RWPE1 (cell line): ENCODE data around the gene SLC25A43.
"Not testable (repeated sequence)": the region's sequence is repeated elsewhere in the genome, so short reads cannot be mapped to it uniquely, and the experiment has no call there.

Experiments used
- CTCF ChIA-PET: fragments of 350-600 bp; sonication (Branson Sonifier 250); formaldehyde crosslinking; extraction: SDS; loops from one replicate; lab custom pipeline; 2021; lab: Yijun Ruan, JAX
- POLR2A ChIA-PET: fragments of 400-600 bp; formaldehyde crosslinking; extraction: SDS; loops from one replicate; lab custom pipeline; 2020; ENCODE audit warnings: antibody characterized with exemption; ENCODE audit not compliant: low non-redundant PET; lab: Yijun Ruan, JAX
- DNase-seq: peaks from one replicate; pipeline ENCODE4 v3.0.0; 2012; ENCODE audit warnings: low spot score
- H3K27ac ChIP-seq: fragments of 450-650 bp; 2 replicates; pipeline ENCODE4 v1.5.1; 2017
- TF ChIP-seq, protein P1 (sequence below): fragments of 450-650 bp; conservative IDR thresholded peaks from 2 replicates; pipeline ENCODE4 v1.5.1; 2017; ENCODE audit warnings: low read depth, mild to moderate bottlenecking

The SLC25A43 gene

GRCh38 chrX:119398974-119399771 lies at the start of gene SLC25A43:
SLC25A43 (plus strand) TSS chrX:119399336; CDS start chrX:119399404, 68 bp downstream.
- TF ChIP-seq, protein P1, sequence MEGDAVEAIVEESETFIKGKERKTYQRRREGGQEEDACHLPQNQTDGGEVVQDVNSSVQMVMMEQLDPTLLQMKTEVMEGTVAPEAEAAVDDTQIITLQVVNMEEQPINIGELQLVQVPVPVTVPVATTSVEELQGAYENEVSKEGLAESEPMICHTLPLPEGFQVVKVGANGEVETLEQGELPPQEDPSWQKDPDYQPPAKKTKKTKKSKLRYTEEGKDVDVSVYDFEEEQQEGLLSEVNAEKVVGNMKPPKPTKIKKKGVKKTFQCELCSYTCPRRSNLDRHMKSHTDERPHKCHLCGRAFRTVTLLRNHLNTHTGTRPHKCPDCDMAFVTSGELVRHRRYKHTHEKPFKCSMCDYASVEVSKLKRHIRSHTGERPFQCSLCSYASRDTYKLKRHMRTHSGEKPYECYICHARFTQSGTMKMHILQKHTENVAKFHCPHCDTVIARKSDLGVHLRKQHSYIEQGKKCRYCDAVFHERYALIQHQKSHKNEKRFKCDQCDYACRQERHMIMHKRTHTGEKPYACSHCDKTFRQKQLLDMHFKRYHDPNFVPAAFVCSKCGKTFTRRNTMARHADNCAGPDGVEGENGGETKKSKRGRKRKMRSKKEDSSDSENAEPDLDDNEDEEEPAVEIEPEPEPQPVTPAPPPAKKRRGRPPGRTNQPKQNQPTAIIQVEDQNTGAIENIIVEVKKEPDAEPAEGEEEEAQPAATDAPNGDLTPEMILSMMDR = no peak
- ChIA-PET CTCF (no interaction called here), POLR2A (no interaction called here)
- peak; percentile 51 for DNase-seq
- H3K27ac ChIP-seq = peak within 1 kb of the TSS; percentile 80

GRCh38 chrX:119359618-119360382 lies 39.3 kb upstream of the SLC25A43 start:
- TF ChIP-seq, protein P1 = no peak
- no peak for DNase-seq
- ChIA-PET CTCF (interaction anchor here (0.5 kb wide), 1 partner anchor 85 kb away, joined by 3 read pairs; no protein-coding TSS in a partner anchor), POLR2A (no interaction called here)
- no peak overlapping the region for H3K27ac ChIP-seq

DNA sequence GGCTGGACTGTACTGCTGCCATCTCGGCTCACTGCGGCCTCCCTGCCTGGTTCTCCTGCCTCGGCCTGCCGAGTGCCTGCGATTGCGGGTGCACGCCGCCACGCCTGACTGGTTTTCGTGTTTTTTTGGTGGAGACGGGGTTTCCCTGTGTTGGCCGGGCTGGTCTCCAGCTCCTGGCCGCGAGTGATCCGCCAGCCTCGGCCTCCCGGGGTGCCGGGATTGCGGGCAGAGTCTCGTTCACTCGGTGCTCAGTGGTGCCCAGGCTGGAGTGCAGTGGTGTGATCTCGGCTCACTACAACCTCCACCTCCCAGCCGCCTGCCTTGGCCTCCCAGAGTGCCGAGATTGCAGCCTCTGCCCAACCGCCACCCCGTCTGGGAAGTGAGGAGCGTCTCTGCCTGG lies 37.7 kb upstream of the SLC25A43 start:
- CTCF ChIA-PET, DNase-seq, H3K27ac ChIP-seq, POLR2A ChIA-PET: not testable (repeated sequence)

- POLR2A ChIA-PET, DNase-seq, H3K27ac ChIP-seq, CTCF ChIA-PET: not testable (repeated sequence)
These were observed 37.1 kb upstream of the SLC25A43 start for GRCh38 chrX:119362074-119362473.

GRCh38 chrX:119363391-119363790 lies 35.7 kb upstream of the SLC25A43 start:
- TF ChIP-seq, protein P1 = no peak
- CTCF ChIA-PET = no interaction called here
- no peak for DNase-seq
- POLR2A ChIA-PET = no interaction called here
- no peak overlapping the region for H3K27ac ChIP-seq

DNA sequence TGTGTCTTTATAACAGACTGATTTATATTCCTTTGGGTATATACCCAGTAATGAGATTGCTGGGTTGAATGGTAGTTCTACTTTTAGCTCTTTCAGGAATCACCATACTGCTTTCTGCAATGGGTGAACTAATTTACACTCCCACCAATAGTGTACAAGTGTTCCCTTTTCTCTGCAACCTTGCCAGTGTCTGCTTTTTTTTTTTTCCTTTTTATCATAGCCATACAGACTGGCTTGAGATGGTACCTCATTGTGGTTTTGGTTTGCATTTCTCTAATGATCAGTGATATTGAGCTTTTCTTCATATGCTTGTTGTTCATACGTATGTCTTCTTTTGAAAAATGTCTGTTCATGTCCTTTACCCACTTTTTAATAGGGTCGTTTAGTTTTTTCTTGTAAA lies 27.3 kb upstream of the SLC25A43 start:
- H3K27ac ChIP-seq, POLR2A ChIA-PET, DNase-seq, CTCF ChIA-PET: not testable (repeated sequence)

DNA sequence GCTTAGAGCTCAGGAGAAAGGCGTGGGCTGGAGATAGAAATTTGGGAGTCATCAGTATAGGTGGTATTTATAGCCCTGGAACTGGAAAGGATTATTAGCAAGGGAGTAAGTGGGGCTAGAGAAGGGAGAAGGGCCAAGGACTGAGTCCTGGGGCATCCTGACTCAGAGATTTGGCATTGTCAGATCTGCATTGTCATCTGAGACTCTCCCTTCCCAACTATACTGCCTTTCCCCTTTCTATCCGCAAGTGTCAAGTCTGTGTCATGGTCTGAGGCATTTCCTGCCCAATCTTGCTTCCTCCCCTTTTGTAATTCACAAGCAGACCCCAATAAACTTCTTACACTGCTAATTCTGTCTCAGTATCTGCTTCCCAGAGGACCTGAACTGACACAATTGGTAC lies 24.4 kb upstream of the SLC25A43 start:
- ChIA-PET CTCF (no interaction called here), POLR2A (no interaction called here)
- H3K27ac ChIP-seq = no peak overlapping the region
- TF ChIP-seq, protein P1 = no peak
- DNase-seq = peak; percentile 11

- TF ChIP-seq, protein P1 = no peak
- no peak for DNase-seq
- ChIA-PET CTCF (no interaction called here), POLR2A (no interaction called here)
- H3K27ac ChIP-seq = no peak overlapping the region
These were observed 23.6 kb upstream of the SLC25A43 start for GRCh38 chrX:119375561-119375960.
